HG03095 (cell line): ENCODE results near the gene MRPL11.

Experiments used
- ATAC-seq: cut with Tn5 transposase; IDR thresholded peaks from one replicate; pipeline ENCODE4 v1.9.1; 2021; ENCODE audit warnings: moderate library complexity; ENCODE audit not compliant: unreplicated experiment

MRPL11 gene

GRCh38 chr11:66407651-66408050 is 31.0 kb downstream of the MRPL11 start:
- no peak for ATAC-seq

GRCh38 chr11:66393954-66394353 is 44.7 kb downstream of the MRPL11 start:
- no peak for ATAC-seq

- no peak for ATAC-seq
Measured at GRCh38 chr11:66391322-66391721, 47.3 kb downstream of the MRPL11 start.

GRCh38 chr11:66388780-66389386 is 49.8 kb downstream of the MRPL11 start:
- no peak for ATAC-seq

GRCh38 chr11:66386171-66387069 is 52.2 kb downstream of the MRPL11 start:
- ATAC-seq: no peak
